GM12891 (cell line): Measurements from ENCODE around the gene CEACAM20.
"Not testable (repeated sequence)": the region's sequence is repeated elsewhere in the genome, so short reads cannot be mapped to it uniquely, and the experiment has no call there.

Source experiments
- DNase-seq: peaks from one replicate; pipeline ENCODE4 v3.0.0; 2011; ENCODE audit warnings: low spot score; ENCODE audit not compliant: insufficient read length
- FAIRE-seq: peaks from 2 replicates; lab custom pipeline; 2011; peaks lifted over from hg19 to GRCh38; lab: Jason Lieb, UNC
- PAX5 ChIP-seq: IDR thresholded peaks from 2 replicates; pipeline ENCODE4 v1.6.1; 2011; ENCODE audit warnings: low read length, moderate library complexity, mild to moderate bottlenecking; ENCODE audit not compliant: insufficient read depth, severe bottlenecking
- POLR2A ChIP-seq: IDR thresholded peaks from 2 replicates; pipeline ENCODE4 v1.6.1; 2011; ENCODE audit warnings: low read depth, low read length, control low read depth
- POLR2AphosphoS5 ChIP-seq: IDR thresholded peaks from 2 replicates; pipeline ENCODE4 v1.6.1; 2011; ENCODE audit warnings: low read depth, low read length, control low read depth
- POU2F2 ChIP-seq: IDR thresholded peaks from 2 replicates; pipeline ENCODE4 v1.6.1; 2011; ENCODE audit warnings: low read depth, mild to moderate bottlenecking, control low read depth, low read length, moderate library complexity
- SPI1 ChIP-seq: IDR thresholded peaks from 2 replicates; pipeline ENCODE4 v1.6.1; 2011; ENCODE audit warnings: low read depth, low read length, control low read depth
- TAF1 ChIP-seq: IDR thresholded peaks from 2 replicates; pipeline ENCODE4 v1.6.1; 2011; ENCODE audit warnings: low read depth, low read length, control low read depth

The CEACAM20 gene

GRCh38 chr19:44551850-44552249 is 22.4 kb upstream of the CEACAM20 start:
- no peak for DNase-seq
- TF ChIP-seq POLR2A (no peak), POU2F2 (no peak), PAX5 (no peak), TAF1 (no peak), SPI1 (no peak), POLR2AphosphoS5 (no peak)
- FAIRE-seq: no peak

GRCh38 chr19:44550976-44551375 is 21.5 kb upstream of the CEACAM20 start:
- not testable (repeated sequence) for DNase-seq, FAIRE-seq

GRCh38 chr19:44549507-44549906 is 20.0 kb upstream of the CEACAM20 start:
- FAIRE-seq (no peak), DNase-seq (no peak)
- no peak for TF ChIP-seq POU2F2
- no peak for TF ChIP-seq POLR2AphosphoS5
- no peak for TF ChIP-seq SPI1
- TF ChIP-seq POLR2A: no peak
- no peak for TF ChIP-seq TAF1
- no peak for TF ChIP-seq PAX5

GRCh38 chr19:44548736-44549135 is 19.3 kb upstream of the CEACAM20 start:
- DNase-seq (no peak), FAIRE-seq (no peak)
- TF ChIP-seq POLR2AphosphoS5: no peak
- TF ChIP-seq PAX5: no peak
- TF ChIP-seq SPI1: no peak
- no peak for TF ChIP-seq TAF1
- no peak for TF ChIP-seq POU2F2
- no peak for TF ChIP-seq POLR2A

- FAIRE-seq (no peak), DNase-seq (no peak)
- TF ChIP-seq POU2F2: no peak
Measured at GRCh38 chr19:44544031-44544430, 14.6 kb upstream of the CEACAM20 start.

GRCh38 chr19:44542671-44543070 is 13.2 kb upstream of the CEACAM20 start:
- DNase-seq: no peak
- TF ChIP-seq TAF1 (no peak), PAX5 (no peak), POU2F2 (no peak), POLR2A (no peak), SPI1 (no peak), POLR2AphosphoS5 (no peak)
- FAIRE-seq: no peak

GRCh38 chr19:44540736-44541135 is 11.3 kb upstream of the CEACAM20 start:
- no peak for FAIRE-seq
- no peak for TF ChIP-seq POLR2AphosphoS5
- TF ChIP-seq PAX5: no peak
- no peak for TF ChIP-seq SPI1
- TF ChIP-seq POU2F2: no peak
- TF ChIP-seq POLR2A: no peak
- TF ChIP-seq TAF1: no peak
- DNase-seq: no peak

- no peak for DNase-seq
- TF ChIP-seq PAX5: no peak
- no peak for TF ChIP-seq POU2F2
- TF ChIP-seq POLR2A: no peak
- no peak for TF ChIP-seq POLR2AphosphoS5
- no peak for TF ChIP-seq SPI1
- TF ChIP-seq TAF1: no peak
- no peak for FAIRE-seq
Measured at GRCh38 chr19:44539991-44540390, 10.5 kb upstream of the CEACAM20 start.

GRCh38 chr19:44539236-44539826 is 9.9 kb upstream of the CEACAM20 start:
- no peak for DNase-seq
- FAIRE-seq: no peak
- TF ChIP-seq POLR2A: no peak
- TF ChIP-seq PAX5: no peak
- no peak for TF ChIP-seq SPI1
- TF ChIP-seq POLR2AphosphoS5: no peak
- TF ChIP-seq TAF1: no peak
- no peak for TF ChIP-seq POU2F2

GRCh38 chr19:44535361-44535760 is 5.9 kb upstream of the CEACAM20 start:
- DNase-seq, FAIRE-seq: not testable (repeated sequence)

- DNase-seq: no peak
- FAIRE-seq: no peak
- TF ChIP-seq POLR2A (no peak), POLR2AphosphoS5 (no peak), SPI1 (no peak), PAX5 (no peak), POU2F2 (no peak), TAF1 (no peak)
Measured at GRCh38 chr19:44532819-44533218, 3.3 kb upstream of the CEACAM20 start.
